Activated CD8-positive, alpha-beta T cell treated with anti-CD3 and anti-CD28 coated beads, Interleukin-2, amount 10 ng/mL, durations not matched to agents 7 days and 5 days (primary cell): ENCODE measurements around the gene CAMK2D. TPM values are rescaled to one million over a fixed set of nuclear protein-coding genes. Genes with fewer than 3 reads are reported as not detected.

Experiments
- ATAC-seq: fragments of 150-1000 bp; cut with Tn5 transposase; one replicate; pipeline ENCODE4 v1.10.0; 2021; ENCODE audit warnings: moderate library complexity
- CTCF ChIA-PET: fragments of 350-600 bp; sonication (Branson Sonifier 250); formaldehyde crosslinking; loops from one replicate; lab custom pipeline; 2021; ENCODE audit warnings: antibody characterized with exemption; lab: Charles Lee
- POLR2A ChIA-PET: fragments of 350-600 bp; sonication (Branson Sonifier 250); formaldehyde crosslinking; loops from one replicate; lab custom pipeline; 2021; ENCODE audit warnings: antibody characterized with exemption; lab: Charles Lee
- DNase-seq: peaks from one replicate; pipeline ENCODE4 v3.0.0-alpha.2; 2020
- H3K27ac Mint-ChIP-seq: one replicate; pipeline ENCODE4 v1.8.0; 2021; ENCODE audit warnings: mild to moderate bottlenecking, mixed read lengths
- H3K27me3 Mint-ChIP-seq: one replicate; pipeline ENCODE4 v1.8.0; 2021; ENCODE audit warnings: low read depth, mixed read lengths
- H3K36me3 Mint-ChIP-seq: one replicate; pipeline ENCODE4 v1.8.0; 2021; ENCODE audit warnings: low read depth, mixed read lengths
- H3K4me1 Mint-ChIP-seq: one replicate; pipeline ENCODE4 v1.8.0; 2021; ENCODE audit warnings: low read depth, mixed read lengths
- H3K4me3 Mint-ChIP-seq: one replicate; pipeline ENCODE4 v1.8.0; 2021; ENCODE audit warnings: mild to moderate bottlenecking, mixed read lengths
- H3K9me3 Mint-ChIP-seq: one replicate; pipeline ENCODE4 v1.8.0; 2022; ENCODE audit warnings: mixed read lengths; ENCODE audit not compliant: insufficient read depth
- total RNA-seq, 2 experiments: library from RNA; stranded (reverse); gene quantifications; one replicate each; pipeline ENCODE4 v1.2.3, GENCODE V29; 2021

Gene CAMK2D
- total RNA-seq, 2 experiments from 2014 or later: 30.7 to 31.1 TPM

GRCh38 chr4:113637823-113638561, 123.5 kb downstream of the CAMK2D start:
- Mint-ChIP-seq H3K27me3 (no peaks in the 10 kb centered on the region), H3K36me3 (peaks cover 8% of the 10 kb centered on the region), H3K9me3 (no peaks in the 10 kb centered on the region), H3K4me3 (no peak overlapping the region), H3K4me1 (peaks cover 45% of the 10 kb centered on the region), H3K27ac (no peak overlapping the region)
- CTCF ChIA-PET: interaction anchor here (1.0 to 3.7 kb wide), 8 partner anchors 10 to 123 kb away, joined by 3 to 29 read pairs (median 4); no protein-coding TSS in a partner anchor
- DNase-seq (no peak), ATAC-seq (no peak)
- POLR2A ChIA-PET: interaction anchor here (0.7 kb wide), 1 partner anchor 39 kb away, joined by 3 read pairs; no protein-coding TSS in a partner anchor

DNA sequence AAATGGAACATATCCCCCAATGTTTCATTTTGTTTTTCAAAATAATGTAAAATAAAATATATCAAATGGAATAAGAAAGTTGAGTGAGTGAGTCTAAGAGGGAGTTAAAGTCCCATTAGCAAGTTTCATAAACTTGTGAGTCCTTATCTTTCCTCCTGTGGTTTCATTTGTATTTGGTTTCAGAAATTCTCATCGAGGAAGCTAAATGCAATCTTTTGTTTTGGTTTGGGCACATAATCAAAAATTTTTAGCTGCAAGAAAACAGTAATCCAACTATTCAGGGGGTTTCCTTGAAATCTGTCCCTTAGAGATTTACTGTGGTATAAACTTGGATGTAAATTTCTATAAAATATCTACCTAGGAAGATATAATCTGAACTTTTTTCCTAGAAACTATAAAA, 124.2 kb downstream of the CAMK2D start:
- Mint-ChIP-seq H3K36me3 (peaks cover 8% of the 10 kb centered on the region), H3K4me3 (no peak overlapping the region), H3K9me3 (no peaks in the 10 kb centered on the region), H3K27ac (no peak overlapping the region), H3K27me3 (no peaks in the 10 kb centered on the region), H3K4me1 (peaks cover 45% of the 10 kb centered on the region)
- ATAC-seq (no peak), DNase-seq (no peak)
- CTCF ChIA-PET: interaction anchor here (1.0 to 3.7 kb wide), 11 partner anchors 8 to 123 kb away, joined by 3 to 29 read pairs (median 4); no protein-coding TSS in a partner anchor
- POLR2A ChIA-PET: interaction anchor here (0.7 kb wide), 1 partner anchor 39 kb away, joined by 3 read pairs; no protein-coding TSS in a partner anchor

- Mint-ChIP-seq H3K4me3 (peak overlapping the region; percentile 64), H3K27me3 (no peaks in the 10 kb centered on the region), H3K9me3 (no peaks in the 10 kb centered on the region), H3K27ac (peak overlapping the region; percentile 88), H3K36me3 (peaks cover 8% of the 10 kb centered on the region), H3K4me1 (peaks cover 45% of the 10 kb centered on the region)
- peak; percentile 62 for DNase-seq
- ChIA-PET CTCF (interaction anchor here (0.6 to 3.9 kb wide), 19 partner anchors 9 to 435 kb away, joined by 3 to 29 read pairs (median 4); no protein-coding TSS in a partner anchor), POLR2A (interaction anchor here (0.6 to 0.7 kb wide), 2 partner anchors 73 to 113 kb away, joined by 3 read pairs; no protein-coding TSS in a partner anchor)
- ATAC-seq: peak; percentile 90
Observed at GRCh38 chr4:113636877-113637276, 124.7 kb downstream of the CAMK2D start.

DNA sequence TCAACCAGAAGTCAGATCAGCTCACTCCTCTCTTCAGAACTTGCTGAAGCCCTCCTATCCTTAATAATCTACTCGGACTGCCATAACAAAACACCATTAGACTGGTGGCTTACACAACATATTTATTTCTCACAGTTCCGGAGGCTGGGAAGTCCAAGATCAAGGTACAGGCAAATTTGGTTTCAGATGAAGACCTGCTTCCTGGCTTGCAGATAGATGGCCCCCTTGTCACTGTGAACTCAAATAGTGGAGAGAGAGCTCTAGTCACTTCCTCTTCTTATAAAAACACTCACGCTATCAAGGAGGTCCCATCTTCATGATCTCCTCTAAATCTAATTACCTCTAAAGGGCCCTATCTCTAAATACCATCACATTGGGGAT, 125.1 kb downstream of the CAMK2D start:
- CTCF ChIA-PET: interaction anchor here (0.6 to 3.9 kb wide), 22 partner anchors 9 to 435 kb away, joined by 3 to 29 read pairs (median 4); no protein-coding TSS in a partner anchor

GRCh38 chr4:113635739-113636437, 125.7 kb downstream of the CAMK2D start:
- CTCF ChIA-PET: interaction anchor here (0.7 to 3.9 kb wide), 19 partner anchors 8 to 436 kb away, joined by 3 to 29 read pairs (median 4); no protein-coding TSS in a partner anchor
- no peak for ATAC-seq
- peak overlapping the region; percentile 88 for H3K27ac Mint-ChIP-seq

More for the DNA sequence above, 125.1 kb downstream of the CAMK2D start:
- H3K27ac Mint-ChIP-seq: peak overlapping the region; percentile 88
- DNase-seq (peak; percentile 51), ATAC-seq (peak; percentile 85)
- peaks cover 45% of the 10 kb centered on the region for H3K4me1 Mint-ChIP-seq
- H3K4me3 Mint-ChIP-seq: peak overlapping the region; percentile 64
- H3K36me3 Mint-ChIP-seq: peaks cover 10% of the 10 kb centered on the region
- no peaks in the 10 kb centered on the region for H3K27me3 Mint-ChIP-seq
- POLR2A ChIA-PET: interaction anchor here (0.6 to 0.9 kb wide), 6 partner anchors 41 to 123 kb away, joined by 3 read pairs; no protein-coding TSS in a partner anchor
- no peaks in the 10 kb centered on the region for H3K9me3 Mint-ChIP-seq

GRCh38 chr4:113634081-113634969, 127.2 kb downstream of the CAMK2D start:
- Mint-ChIP-seq H3K27ac (no peak overlapping the region), H3K27me3 (no peaks in the 10 kb centered on the region), H3K9me3 (no peaks in the 10 kb centered on the region), H3K4me3 (no peak overlapping the region), H3K4me1 (peaks cover 42% of the 10 kb centered on the region), H3K36me3 (peaks cover 15% of the 10 kb centered on the region)
- no peak for ATAC-seq
- CTCF ChIA-PET: interaction anchor here (1.1 to 3.9 kb wide), 4 partner anchors 12 to 84 kb away, joined by 3 to 20 read pairs (median 4); no protein-coding TSS in a partner anchor
- POLR2A ChIA-PET: no interaction called here
- no peak for DNase-seq

More at GRCh38 chr4:113635739-113636437, 125.7 kb downstream of the CAMK2D start:
- H3K36me3 Mint-ChIP-seq: peaks cover 11% of the 10 kb centered on the region
- no peak for DNase-seq
- POLR2A ChIA-PET: interaction anchor here (0.7 to 0.9 kb wide), 4 partner anchors 42 to 124 kb away, joined by 3 read pairs; no protein-coding TSS in a partner anchor
- H3K4me3 Mint-ChIP-seq: peak overlapping the region; percentile 64
- H3K4me1 Mint-ChIP-seq: peaks cover 46% of the 10 kb centered on the region
- no peaks in the 10 kb centered on the region for H3K9me3 Mint-ChIP-seq
- no peaks in the 10 kb centered on the region for H3K27me3 Mint-ChIP-seq

GRCh38 chr4:113633467-113633866, 128.1 kb downstream of the CAMK2D start:
- ATAC-seq: no peak
- peaks cover 15% of the 10 kb centered on the region for H3K36me3 Mint-ChIP-seq
- CTCF ChIA-PET: interaction anchor here (1.3 to 3.9 kb wide), 4 partner anchors 40 to 86 kb away, joined by 3 to 20 read pairs (median 8); no protein-coding TSS in a partner anchor

GRCh38 chr4:113628711-113629110, 132.8 kb downstream of the CAMK2D start:
- ChIA-PET POLR2A (no interaction called here), CTCF (no interaction called here)

More at GRCh38 chr4:113633467-113633866, 128.1 kb downstream of the CAMK2D start:
- Mint-ChIP-seq H3K4me1 (peaks cover 37% of the 10 kb centered on the region), H3K27ac (no peak overlapping the region), H3K4me3 (no peak overlapping the region), H3K27me3 (no peaks in the 10 kb centered on the region), H3K9me3 (no peaks in the 10 kb centered on the region)
- DNase-seq: no peak
- POLR2A ChIA-PET: no interaction called here

GRCh38 chr4:113627321-113627720, 134.2 kb downstream of the CAMK2D start:
- H3K9me3 Mint-ChIP-seq: no peaks in the 10 kb centered on the region
- H3K27me3 Mint-ChIP-seq: no peaks in the 10 kb centered on the region
- H3K4me1 Mint-ChIP-seq: peaks cover 26% of the 10 kb centered on the region
- ChIA-PET CTCF (no interaction called here), POLR2A (no interaction called here)
- H3K4me3 Mint-ChIP-seq: no peak overlapping the region
- peaks cover 26% of the 10 kb centered on the region for H3K36me3 Mint-ChIP-seq
- ATAC-seq (no peak), DNase-seq (no peak)
- H3K27ac Mint-ChIP-seq: no peak overlapping the region

More at GRCh38 chr4:113628711-113629110, 132.8 kb downstream of the CAMK2D start:
- peaks cover 26% of the 10 kb centered on the region for H3K4me1 Mint-ChIP-seq
- DNase-seq (no peak), ATAC-seq (no peak)
- no peak overlapping the region for H3K4me3 Mint-ChIP-seq
- H3K27ac Mint-ChIP-seq: no peak overlapping the region
- H3K27me3 Mint-ChIP-seq: no peaks in the 10 kb centered on the region
- no peaks in the 10 kb centered on the region for H3K9me3 Mint-ChIP-seq
- H3K36me3 Mint-ChIP-seq: peaks cover 26% of the 10 kb centered on the region

DNA sequence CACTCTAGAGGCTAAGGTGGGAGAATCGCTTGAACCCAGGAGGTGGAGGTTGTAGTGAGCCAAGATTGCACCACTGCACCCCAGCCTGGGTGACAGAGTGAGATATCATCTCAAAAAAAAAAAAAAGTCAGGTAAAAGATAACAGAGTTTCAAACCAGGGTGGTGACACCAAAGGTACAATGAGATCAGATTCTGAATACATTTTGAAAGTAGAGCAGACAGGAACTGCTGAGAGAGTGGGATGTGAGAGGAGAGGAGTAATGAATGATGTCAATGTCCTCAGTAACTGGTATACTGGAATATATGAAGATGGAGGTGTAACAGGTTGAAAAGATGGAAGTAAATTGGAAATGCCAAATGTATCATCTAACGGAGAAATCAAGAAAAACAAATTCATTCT, 135.6 kb downstream of the CAMK2D start:
- H3K4me3 Mint-ChIP-seq: no peak overlapping the region
- ATAC-seq (no peak), DNase-seq (no peak)
- no peaks in the 10 kb centered on the region for H3K9me3 Mint-ChIP-seq
- ChIA-PET CTCF (interaction anchor here (0.7 kb wide), 1 partner anchor 10 kb away, joined by 3 read pairs; no protein-coding TSS in a partner anchor), POLR2A (no interaction called here)
- no peak overlapping the region for H3K27ac Mint-ChIP-seq
- no peaks in the 10 kb centered on the region for H3K27me3 Mint-ChIP-seq
- H3K36me3 Mint-ChIP-seq: peaks cover 23% of the 10 kb centered on the region
- peaks cover 24% of the 10 kb centered on the region for H3K4me1 Mint-ChIP-seq
